ENCODE results near the gene EXOC3. TPM values are rescaled to one million over a fixed set of nuclear protein-coding genes. Genes with fewer than 3 reads are reported as not detected.
A peak's percentile ranks its signal among the peaks of the same experiment; 100 is the strongest.

The EXOC3 gene
- total RNA-seq, 2 donors from 2014 or later: 65.2 to 75.1 TPM

GRCh38 chr5:446066-446882, 3.3 kb downstream of the EXOC3 start:
- ATAC-seq: no peak
- peak in 1 of 2 donors; percentile 8 for DNase-seq
- intact Hi-C loops (cut with DNase I, micrococcal nuclease): no loop called here

DNA sequence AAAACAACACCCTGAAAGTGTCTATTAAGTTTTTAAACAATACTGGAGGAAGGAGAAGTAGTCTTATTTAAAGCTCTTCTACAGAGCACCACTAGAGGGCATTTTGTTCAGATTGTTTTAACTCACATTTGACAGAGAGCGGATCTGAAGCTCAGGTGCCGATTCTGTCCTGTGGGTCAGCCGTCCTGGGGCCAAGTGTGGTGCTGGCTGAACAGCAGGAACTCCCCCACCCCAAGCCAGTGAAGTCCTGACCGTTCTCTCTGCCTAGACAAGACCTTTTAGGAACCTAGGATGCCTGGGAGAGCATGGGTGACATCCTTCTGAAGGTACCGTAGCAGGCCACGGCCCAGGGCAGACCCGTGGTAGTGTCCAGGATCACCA, 3.9 kb downstream of the EXOC3 start:
- DNase-seq (peak in 1 of 2 donors; percentile 16), ATAC-seq (no peak)
- intact Hi-C loops (cut with DNase I, micrococcal nuclease): no loop called here

GRCh38 chr5:447501-447900, 4.5 kb downstream of the EXOC3 start:
- intact Hi-C loops (cut with DNase I, micrococcal nuclease): no loop called here
- DNase-seq (no peak), ATAC-seq (no peak)

DNA sequence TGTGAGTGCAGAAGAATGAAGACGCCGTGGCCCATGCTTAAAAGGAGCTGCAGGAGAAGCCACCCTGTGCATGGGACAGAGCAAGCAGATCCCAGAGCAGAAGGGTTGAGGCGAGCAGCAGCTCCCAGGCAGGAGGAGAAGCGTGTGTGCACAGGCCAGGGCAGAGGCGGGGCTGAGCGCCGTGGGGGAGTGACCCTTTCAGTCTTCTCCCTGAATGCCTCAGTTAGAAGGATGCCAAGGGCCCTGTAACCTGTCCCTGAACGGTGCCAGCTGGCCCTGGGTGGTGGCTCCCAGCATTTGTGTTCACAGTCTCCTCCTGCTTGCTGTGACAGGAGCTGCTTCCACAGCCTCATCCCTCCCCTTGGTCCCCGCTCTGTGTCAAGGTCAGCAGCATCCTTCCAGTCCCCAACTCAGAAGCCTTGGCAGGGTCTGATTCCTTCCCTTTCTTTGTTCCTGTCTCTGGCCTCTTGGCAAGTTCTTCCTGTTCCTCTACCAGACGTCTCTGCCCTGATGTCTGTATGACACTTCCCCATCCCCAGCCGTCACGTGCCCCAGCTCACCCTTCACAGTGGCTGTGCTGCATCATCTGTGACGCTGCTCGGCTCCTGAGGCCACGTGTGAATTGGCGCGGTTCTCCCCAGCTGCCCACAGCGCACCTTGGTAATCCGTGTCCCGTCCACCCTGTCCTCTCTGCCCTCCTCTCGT, 5.2 kb downstream of the EXOC3 start:
- ATAC-seq: no peak
- intact Hi-C loops (cut with DNase I, micrococcal nuclease): no loop called here
- DNase-seq: peak in 1 of 2 donors; percentile 35

GRCh38 chr5:448766-449090, 5.8 kb downstream of the EXOC3 start:
- intact Hi-C loops (cut with DNase I, micrococcal nuclease): no loop called here
- ATAC-seq: no peak

DNA sequence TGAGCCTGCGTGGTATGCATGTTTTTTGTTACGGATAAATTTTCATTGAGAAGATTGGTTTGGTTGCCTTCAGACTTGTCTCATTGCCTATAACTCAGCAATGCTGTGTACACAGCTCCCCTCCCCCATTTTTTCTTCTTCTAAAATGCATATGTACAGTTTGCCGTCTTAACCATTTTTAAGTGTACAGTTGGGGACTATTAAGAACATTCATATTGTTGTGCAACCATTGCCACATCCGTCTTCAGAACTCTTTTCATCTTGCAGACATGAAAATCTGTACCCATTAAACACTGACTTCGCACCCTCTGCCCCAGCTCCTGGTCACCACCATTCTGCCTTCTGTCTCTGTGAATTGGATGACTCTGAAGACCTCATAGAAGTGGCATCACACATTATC, 6.2 kb downstream of the EXOC3 start:
- DNase-seq (no peak), ATAC-seq (no peak)
- intact Hi-C loops (cut with DNase I, micrococcal nuclease): no loop called here

More at GRCh38 chr5:448766-449090, 5.8 kb downstream of the EXOC3 start:
- no peak for DNase-seq

DNA sequence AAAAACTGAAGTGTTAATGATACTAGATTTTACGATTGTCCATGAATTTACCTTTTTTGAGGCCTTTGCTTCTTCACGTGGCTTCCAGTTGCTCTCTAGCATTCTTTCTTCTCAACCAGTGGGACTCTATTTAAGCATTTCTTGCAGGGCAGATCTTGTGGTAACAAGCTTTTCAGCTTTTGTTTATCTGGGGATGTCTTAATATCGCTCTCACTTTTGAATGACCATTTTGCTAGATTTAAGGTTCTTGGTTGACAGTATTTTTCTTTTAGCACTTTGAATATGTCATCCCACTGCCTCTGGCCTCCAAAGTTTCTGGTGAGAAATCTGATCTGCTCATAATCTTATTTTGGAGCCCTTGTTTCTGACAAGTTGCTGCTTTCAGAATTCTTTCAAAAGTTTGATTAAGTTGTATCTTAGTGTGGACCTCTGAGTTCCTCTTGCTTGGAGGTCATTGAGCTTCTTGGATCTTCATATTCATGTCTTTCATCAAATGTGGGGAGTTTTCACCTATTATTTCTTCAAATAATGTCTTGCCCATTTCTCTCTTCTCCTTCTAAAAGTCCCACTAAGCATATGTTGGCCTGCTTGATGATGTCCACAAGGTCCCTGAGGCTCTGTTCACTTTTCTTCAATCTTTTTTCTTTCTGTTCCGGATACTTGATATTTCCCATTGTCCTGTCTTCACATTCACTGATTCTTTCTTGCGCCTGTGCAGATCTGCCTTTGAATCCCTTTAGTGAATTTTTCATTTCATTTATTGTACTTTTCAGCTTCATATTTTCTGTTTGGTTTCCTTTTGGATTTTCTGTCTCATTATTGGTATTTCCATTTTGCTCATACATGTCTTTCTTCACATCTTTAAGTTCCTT, 8.8 kb downstream of the EXOC3 start:
- DNase-seq (no peak), ATAC-seq (no peak)
- intact Hi-C loops (cut with DNase I, micrococcal nuclease): no loop called here

DNA sequence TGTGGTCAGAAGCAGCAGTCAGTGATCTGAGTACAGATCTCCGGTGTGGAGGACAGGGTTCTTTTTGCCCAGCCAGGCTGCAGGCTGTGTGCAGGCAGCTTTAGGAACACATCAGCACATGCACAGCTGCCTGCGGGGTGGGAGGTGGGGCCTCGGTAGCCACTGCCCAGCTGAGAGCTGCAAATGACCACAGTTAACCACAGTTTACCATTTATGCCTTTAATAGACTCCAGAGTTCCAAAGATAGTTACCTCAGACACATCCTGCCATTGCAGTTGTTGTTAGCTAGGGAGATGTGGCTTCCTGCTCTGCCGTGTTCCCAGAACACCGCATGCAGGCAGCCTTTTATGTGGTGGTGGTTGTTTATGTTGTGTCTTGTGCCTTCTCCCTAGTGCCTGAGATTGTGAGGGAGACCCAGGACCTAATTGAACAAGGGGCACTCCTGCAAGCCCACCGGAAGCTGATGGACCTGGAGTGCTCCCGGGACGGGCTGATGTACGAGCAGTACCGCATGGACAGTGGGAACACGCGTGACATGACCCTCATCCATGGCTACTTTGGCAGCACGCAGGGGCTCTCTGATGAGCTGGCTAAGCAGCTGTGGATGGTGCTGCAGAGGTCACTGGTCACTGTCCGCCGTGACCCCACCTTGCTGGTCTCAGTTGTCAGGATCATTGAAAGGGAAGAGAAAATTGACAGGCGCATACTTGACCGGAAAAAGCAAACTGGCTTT, 10.2 kb downstream of the EXOC3 start:
- ATAC-seq (no peak), DNase-seq (peak in 1 of 2 donors; percentile 14)
- intact Hi-C loops (cut with DNase I, micrococcal nuclease): no loop called here

DNA sequence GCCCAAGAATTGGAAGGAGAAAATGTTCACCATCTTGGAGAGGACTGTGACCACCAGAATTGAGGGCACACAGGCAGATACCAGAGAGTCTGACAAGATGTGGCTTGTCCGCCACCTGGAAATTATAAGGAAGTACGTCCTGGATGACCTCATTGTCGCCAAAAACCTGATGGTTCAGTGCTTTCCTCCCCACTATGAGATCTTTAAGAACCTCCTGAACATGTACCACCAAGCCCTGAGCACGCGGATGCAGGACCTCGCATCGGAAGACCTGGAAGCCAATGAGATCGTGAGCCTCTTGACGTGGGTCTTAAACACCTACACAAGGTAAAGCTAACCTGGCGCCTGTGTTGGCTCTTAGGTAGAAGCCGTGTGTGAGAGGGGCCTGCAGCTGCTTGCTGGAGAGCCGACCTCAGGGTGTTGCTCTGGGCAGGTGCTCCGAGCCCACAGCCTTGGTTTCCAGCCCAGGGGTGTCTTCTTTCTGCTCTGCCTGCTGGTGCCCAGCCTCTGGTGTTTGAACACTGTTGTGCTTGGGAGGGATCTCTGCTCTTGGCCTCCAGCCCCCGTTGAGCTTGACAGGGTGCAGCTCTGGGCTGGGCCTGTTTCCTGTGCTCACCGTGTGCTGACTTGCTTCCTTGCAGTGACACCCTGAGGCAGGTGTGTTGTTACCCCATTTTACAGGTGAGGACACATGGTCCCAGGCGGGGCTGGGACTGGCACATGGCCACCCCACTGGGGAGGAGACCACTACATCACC, 10.9 kb downstream of the EXOC3 start:
- DNase-seq (peak in 1 of 2 donors; percentile 7), ATAC-seq (no peak)
- intact Hi-C loops (cut with DNase I, micrococcal nuclease): no loop called here

GRCh38 chr5:454936-455335, 12.0 kb downstream of the EXOC3 start:
- intact Hi-C loops (cut with DNase I, micrococcal nuclease): no loop called here
- ATAC-seq: no peak
- peak in 1 of 2 donors; percentile 8 for DNase-seq

DNA sequence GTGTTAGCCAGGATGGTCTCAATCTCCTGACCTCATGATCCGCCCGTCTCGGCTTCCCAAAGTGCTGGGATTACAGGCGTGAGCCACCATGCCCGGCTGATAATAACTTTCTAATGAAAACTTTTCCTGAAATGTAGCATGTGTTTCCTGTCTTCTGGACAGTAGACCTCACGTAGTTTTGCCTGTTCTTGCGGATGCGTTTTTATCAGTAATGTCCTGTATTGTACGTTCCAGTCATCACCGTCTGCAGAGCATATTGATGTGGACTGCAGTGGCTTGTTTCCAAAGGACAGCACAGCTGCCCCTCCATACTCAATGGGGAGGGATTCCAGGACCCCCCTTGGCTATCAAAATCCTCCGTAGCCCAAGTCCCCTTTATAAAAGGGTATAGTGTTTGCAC, 12.8 kb downstream of the EXOC3 start:
- no peak for DNase-seq
- ATAC-seq: no peak
- intact Hi-C loops (cut with DNase I, micrococcal nuclease): no loop called here

DNA sequence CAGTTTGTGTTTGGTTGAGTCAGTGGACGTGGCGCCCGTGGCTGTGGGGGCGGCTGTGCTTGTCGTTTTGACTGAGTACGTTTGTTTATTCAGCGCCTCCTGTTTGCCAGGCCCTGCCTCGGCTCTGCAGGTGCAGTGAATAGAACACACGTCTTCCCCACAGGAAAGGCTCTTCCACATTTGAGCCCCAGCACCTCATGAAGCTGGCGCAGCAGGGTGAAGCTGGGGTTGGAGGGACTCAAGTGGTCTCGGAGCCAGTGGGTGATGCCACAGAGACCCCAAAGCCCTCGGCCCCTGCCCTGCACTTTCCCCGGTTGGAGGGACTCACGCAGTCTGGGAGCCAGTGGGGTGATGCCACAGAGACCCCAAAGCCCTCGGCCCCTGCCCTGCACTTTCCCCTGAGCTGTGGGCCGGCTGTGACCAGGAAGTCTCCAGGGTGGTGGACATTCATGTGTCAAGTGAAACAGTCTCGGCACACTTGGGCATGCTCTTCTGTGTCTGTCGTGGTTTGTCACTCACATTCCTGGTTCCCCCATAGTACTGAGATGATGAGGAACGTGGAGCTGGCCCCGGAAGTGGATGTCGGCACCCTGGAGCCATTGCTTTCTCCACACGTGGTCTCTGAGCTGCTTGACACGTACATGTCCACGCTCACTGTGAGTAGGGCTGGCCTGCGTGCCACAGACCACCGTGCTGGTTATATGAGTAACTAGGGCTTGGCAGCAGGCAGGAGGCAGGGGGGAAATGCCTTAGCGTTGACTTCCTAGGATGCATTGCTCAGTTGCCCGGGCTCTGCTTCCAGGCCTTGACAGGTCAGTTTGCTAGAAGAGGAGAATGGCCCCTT, 13.6 kb downstream of the EXOC3 start:
- intact Hi-C loops (cut with DNase I, micrococcal nuclease): no loop called here
- ATAC-seq (no peak), DNase-seq (peak in 1 of 2 donors; percentile 19)

DNA sequence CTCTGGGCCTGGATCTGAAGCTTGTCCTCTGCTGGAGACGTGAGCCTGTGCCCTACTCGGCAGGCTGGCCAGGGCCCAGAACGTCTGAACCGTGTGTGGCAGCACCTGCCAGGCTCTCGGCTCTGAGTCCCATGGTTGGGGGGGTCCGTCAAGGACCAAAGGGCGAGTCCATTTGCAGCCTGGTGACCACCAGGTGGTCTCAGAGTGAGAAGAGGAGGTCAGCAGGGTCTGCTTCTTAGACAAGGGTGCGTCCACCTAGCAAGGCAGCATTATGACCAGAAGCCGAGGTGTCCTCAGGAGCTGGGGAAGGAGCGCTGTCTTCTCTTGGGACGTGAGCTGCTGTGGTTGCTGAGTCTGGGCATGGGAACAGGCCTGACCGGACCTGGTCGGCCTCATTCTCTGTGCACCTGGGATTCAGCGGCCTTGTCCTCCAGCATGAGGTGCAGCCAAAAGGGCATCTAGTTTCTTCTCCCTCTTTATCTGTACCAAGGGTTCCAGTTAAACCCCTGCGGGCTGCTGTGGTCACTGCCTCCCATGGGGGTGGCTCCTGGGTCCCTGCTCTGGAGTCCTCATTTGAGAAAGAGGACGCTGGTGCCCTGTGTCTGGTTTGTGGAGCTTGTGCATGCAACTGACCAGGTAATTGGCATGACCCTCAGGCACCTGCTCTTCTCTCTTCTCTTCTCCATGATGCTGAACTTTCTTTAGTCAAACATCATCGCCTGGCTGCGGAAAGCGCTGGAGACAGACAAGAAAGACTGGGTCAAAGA, 14.4 kb downstream of the EXOC3 start:
- ATAC-seq: no peak
- intact Hi-C loops (cut with DNase I, micrococcal nuclease): no loop called here
- peak in 1 of 2 donors; percentile 20 for DNase-seq

GRCh38 chr5:458547-459353, 15.8 kb downstream of the EXOC3 start:
- ATAC-seq (no peak), DNase-seq (peak in 1 of 2 donors; percentile 8)
- intact Hi-C loops (cut with DNase I, micrococcal nuclease): no loop called here

GRCh38 chr5:459562-460272, 16.7 kb downstream of the EXOC3 start:
- DNase-seq (peak in 1 of 2 donors; percentile 19), ATAC-seq (no peak)
- intact Hi-C loops (cut with DNase I, micrococcal nuclease): no loop called here

All from left colon (tissue), 2 donors.